Renal cortical epithelial cell (primary cell): ENCODE data around the gene VPS41. TPM values are rescaled to one million over a fixed set of nuclear protein-coding genes. Genes with fewer than 3 reads are reported as not detected.
"Not testable (repeated sequence)": the region's sequence is repeated elsewhere in the genome, so short reads cannot be mapped to it uniquely, and the experiment has no call there.

ENCODE experiments used
- DNase-seq: peaks from one replicate; pipeline ENCODE4 v3.0.0-alpha.2; 2011; ENCODE audit warnings: low read depth
- total RNA-seq: library from RNA; depleted of rRNA; stranded (reverse); fragments of >200 nt; gene quantifications from 2 replicates; pipeline ENCODE4 v1.2.3, GENCODE V29; 2014

Gene VPS41
- total RNA-seq, 1 donor from 2014 or later, result 164 TPM

DNA sequence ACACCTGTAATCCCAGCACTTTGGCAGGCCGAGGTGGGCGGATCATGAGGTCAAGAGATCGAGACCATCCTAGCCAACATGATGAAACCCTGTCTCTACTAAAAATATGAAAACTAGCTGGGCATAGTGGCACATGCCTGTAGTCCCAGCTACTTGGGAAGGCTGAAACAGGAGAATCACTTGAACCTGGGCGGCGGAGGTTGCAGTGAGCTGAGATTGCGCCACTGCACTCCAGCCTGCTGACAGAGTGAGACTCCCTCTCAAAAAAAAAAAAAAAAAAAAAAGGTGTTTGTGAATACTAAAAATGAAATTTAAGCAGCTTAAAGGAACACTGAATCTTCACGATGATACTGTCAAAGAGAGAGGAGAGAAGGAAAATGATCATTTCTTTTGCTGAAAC lies 54.0 kb downstream of the VPS41 start:
- not testable (repeated sequence) for DNase-seq

GRCh38 chr7:38851321-38851720 lies 57.7 kb downstream of the VPS41 start:
- DNase-seq, result no peak

DNA sequence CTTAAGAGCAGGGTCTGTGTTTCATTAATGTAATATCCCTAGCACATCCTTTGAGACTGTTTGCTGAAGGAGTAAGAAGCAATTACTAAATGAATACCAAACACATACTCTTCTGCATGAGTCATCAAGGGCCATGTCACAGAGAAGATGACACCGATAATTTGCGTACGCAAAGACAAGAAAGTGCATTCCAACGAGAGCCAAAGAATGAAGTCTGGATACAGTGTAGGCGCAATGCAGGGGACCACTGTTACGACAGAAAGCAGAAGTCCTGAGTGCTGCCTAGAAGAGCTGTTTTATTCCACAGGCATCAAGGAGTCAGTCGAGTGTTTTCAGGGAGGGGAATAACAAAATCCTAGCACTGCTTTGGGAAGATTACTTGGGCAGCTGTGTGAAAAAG lies 62.7 kb downstream of the VPS41 start:
- no peak for DNase-seq

DNA sequence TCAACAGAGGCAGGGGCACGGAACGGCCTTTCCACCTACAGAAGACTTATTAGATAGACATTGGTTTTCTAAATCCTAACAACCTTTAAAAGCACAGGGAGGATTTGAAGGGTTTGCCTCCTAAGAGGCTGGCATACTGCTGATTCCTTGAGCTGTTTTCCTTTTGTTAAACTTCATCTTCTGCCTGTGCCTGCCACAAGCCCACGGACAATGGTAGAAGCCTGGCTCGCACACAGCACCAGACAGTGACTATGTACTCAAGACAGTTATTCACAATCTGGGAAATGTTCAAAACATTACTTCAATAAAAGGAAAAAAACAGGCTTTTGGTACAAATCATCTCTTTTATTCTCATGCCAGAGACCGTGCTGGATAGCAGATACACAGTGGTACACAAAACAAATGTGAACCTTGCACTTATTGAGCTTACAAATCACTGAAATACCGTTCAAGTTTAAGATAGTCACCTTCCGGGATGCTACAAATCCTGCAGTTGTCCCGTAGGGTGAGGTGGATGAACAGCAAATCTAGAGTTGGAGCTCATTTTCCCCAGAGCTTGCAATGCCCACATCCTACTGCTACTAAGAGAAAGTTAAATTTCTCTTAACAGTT lies 63.9 kb downstream of the VPS41 start:
- no peak for DNase-seq

GRCh38 chr7:38842746-38843145 lies 66.2 kb downstream of the VPS41 start:
- no peak for DNase-seq

- peak; percentile 80 for DNase-seq
These were observed 68.1 kb downstream of the VPS41 start for GRCh38 chr7:38840736-38841460.

DNA sequence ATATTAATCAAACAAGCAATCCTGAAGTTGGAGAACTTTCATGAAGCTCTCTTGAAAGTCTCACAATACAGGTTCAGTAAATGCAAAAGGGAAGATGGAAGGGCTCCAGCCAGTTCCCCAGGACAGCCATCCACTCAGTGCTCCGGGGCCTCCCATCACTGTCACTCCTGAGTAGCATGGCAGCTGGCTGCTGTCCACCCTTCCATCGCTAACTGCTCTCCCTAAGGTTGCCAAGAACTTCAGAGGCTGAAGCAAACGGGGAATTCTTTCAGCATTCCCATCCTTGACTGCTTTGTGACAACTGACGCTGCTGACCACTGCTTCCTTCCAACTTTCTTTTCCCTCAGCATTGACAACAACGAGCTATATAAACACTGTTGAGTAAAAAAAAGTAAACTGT lies 69.1 kb downstream of the VPS41 start:
- DNase-seq, result no peak

- DNase-seq, result no peak
These were observed 70.1 kb downstream of the VPS41 start for GRCh38 chr7:38838725-38839385.

- DNase-seq, result no peak
These were observed 74.6 kb downstream of the VPS41 start for GRCh38 chr7:38834357-38834756.

DNA sequence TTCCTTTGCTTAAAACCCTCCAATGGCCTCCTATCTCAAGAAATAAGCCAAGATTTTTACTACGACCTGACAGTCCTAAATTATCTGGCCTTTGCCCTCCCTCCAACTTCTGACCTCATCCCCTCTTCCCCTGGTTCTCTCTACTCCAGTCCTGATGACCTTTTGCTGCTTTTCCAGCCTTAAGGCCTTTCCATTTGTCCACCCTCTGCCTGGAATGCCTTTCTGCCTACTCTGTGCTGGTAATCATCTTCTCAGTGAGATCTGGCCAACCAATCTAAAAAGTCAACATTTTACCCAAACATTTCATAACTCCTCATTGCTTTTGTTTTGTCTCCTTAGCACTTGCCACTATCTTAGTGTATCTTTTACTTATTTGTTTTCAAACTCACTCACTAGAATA lies 75.7 kb downstream of the VPS41 start:
- DNase-seq, result no peak

- DNase-seq, result no peak
These were observed 77.6 kb downstream of the VPS41 start for GRCh38 chr7:38831259-38831996.

DNA sequence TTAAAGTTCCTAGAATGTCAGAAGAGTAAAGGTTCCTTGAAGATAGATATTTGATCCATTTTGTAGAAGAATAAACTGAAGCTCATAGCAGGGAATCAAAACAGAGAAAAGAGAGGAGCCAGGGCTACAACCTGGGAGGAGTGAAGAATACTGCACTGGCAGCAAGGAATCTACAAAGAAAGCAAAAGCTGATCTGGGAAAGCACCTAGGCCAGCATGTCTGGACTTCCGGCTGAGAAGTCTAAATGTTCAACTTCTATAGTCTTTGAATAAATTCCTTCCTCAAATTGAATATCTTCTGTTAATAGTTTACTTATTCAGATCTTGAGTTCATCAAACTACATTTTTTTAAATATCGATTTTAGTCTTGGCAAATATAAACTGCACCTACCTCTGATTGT lies 78.2 kb downstream of the VPS41 start:
- no peak for DNase-seq

GRCh38 chr7:38829488-38830165 lies 79.4 kb downstream of the VPS41 start:
- no peak for DNase-seq

DNA sequence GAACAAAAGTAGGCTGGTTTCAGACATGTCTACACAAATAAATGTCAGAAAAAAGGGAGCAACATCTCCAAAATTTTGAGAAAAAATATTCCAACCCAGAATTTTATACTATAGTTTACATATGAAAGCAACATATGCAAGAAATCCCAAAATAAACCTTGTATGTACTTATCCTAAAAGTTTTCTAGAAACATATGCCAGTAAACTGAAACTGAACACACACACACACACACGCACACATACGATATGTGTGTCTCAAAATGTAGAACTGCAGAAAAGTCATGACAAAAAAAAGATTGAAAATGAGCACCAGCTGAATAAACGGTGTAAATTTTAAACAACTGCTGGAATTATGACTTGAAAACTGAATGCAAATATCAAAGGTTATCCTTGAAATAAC lies 81.0 kb downstream of the VPS41 start:
- no peak for DNase-seq

- DNase-seq, result peak; percentile 51
These were observed 83.1 kb downstream of the VPS41 start for GRCh38 chr7:38825721-38826440.

- no peak for DNase-seq
These were observed 84.0 kb downstream of the VPS41 start for GRCh38 chr7:38824948-38825347.

- peak; percentile 88 for DNase-seq
These were observed 86.4 kb downstream of the VPS41 start for GRCh38 chr7:38822549-38822948.

- DNase-seq, result no peak
These were observed 88.4 kb downstream of the VPS41 start for GRCh38 chr7:38820571-38820970.

DNA sequence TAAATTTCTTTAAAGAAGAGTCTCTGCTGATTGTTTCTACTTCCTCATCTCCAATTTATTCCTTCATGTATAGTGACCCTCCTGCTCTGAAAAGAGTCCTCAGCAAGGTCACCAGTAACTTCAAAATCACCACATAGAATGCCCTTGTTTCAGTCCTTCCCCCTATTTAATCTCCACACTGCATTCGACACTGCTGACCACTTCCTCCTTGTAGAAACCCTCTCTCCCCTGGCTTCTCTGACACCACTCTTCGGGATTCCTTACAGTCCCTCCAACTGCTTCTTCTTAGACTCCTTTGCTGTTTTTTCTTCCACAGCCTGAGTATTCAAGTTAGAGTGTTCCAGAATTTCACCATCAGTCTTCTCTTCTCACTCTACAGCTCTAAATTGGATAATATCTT lies 89.5 kb downstream of the VPS41 start:
- no peak for DNase-seq

GRCh38 chr7:38817526-38817925 lies 91.5 kb downstream of the VPS41 start:
- no peak for DNase-seq

DNA sequence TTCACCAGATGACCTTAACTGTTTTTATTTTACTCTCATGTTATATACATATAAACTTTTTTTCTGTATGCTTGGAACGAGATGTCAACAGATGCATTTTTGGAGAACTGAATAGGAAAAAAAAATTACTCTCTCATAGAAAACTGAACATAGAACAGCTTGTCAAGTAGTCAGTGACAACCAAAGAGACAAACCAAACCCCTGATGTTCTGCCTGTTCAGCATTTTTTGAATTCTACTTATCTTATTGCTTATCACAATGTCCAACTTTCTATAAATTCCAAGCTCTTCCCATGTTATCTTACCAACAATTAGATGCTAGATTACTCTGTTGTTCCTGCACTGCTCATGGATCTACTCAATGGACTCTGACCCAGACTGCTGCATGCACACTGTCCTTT lies 95.2 kb downstream of the VPS41 start:
- no peak for DNase-seq
